Measurements from ENCODE around the gene SAG.
A peak's percentile ranks its signal among the peaks of the same experiment; 100 is the strongest.

Gene SAG

DNA sequence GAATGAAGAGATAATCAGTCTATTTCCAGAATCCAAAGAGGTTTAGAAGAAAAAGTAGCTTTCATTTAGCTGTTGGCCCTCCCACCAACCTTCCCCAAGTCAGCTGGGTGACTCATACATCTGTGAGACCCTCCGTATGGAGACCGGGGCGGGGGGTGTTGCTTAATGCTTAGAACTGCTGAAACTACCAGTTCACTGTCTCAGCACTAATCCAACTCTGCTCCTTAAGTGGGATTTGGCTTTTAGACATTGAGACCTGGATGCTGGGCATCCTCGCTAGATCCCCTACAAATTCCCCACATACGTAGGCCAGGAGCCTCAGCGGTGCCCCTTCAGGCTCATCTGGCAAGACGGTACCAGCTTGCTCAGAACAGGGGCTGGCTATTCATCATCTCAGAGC is at the start of gene SAG:
TSS of gene SAG (plus strand) at position 252 of the 400 bp plus-strand sequence. CDS start 1,374 bp downstream, outside the sequence.
- no peak for DNase-seq

GRCh38 chr2:233258211-233258610 is 49.4 kb upstream of the SAG start:
- no peak for DNase-seq

GRCh38 chr2:233259730-233260129 is 47.9 kb upstream of the SAG start:
- no peak for DNase-seq

DNA sequence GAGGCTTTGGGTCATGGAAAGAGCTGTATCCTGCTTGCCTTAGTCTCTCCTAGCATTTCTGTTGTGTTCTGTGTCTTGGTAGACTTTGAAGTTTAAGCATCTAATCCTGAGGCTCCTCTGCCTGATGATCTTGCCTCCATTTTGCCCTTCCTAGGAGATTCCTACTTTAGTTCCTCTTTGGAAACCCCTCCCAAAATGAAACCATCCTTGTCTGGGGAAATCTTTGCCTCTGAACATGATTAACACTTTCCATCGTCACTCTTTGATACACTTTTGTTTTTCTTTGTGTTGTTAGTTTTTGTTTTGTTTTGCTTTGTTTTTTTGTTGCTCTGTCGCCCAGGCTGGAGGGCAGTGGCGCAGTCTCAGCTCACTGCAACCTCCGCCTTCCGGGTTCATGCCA is 47.0 kb upstream of the SAG start:
- DNase-seq: no peak

GRCh38 chr2:233261819-233262555 is 45.6 kb upstream of the SAG start:
- no peak for DNase-seq

DNA sequence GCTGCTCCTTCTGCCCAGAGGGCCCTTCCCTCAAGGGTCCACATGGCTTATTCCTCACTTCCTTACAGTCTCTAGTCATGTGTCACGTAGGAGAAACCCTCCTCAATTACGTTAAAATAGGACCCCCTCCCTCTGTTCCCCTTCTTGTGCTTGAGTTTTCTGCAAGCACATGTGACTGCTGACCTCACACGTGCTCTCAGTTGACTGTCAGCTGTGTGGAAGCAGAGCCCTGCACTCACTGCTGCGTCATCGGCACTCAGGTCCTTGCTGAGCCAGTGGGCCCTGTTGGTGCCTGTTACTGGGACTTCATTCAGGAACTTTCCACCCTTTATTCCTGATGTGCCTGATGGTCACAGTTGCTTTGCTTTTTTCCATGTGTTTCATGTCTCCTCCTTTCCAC is 45.1 kb upstream of the SAG start:
- no peak for DNase-seq

- no peak for DNase-seq
Measured at GRCh38 chr2:233263045-233263570, 44.5 kb upstream of the SAG start.

- no peak for DNase-seq
Measured at GRCh38 chr2:233264667-233265066, 42.9 kb upstream of the SAG start.

DNA sequence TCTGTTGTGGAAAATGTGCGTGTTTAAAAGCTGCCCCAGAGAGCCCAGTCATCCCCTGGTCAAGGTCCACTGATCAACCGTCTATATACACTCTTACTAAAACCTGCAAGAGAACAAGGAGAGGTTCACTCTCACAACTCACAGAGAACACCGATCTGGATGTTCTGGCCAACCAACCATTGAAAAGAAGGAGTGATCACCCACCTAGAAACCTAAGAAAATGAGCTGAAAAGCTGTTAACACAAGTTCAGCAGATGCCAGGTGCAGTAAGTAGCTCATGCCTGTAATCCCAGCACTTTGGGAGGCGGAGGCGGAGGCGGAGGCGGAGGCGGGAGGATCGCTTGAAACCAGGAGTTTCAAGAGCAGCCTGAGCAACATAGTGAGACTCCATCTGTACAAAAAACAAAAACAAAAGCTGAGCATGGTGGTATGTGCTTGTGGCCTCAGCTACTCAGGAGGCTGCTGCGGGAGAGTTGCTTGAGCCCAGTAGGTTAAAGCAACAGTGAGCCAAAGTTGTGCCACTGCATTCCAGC is 41.7 kb upstream of the SAG start:
- no peak for DNase-seq

DNA sequence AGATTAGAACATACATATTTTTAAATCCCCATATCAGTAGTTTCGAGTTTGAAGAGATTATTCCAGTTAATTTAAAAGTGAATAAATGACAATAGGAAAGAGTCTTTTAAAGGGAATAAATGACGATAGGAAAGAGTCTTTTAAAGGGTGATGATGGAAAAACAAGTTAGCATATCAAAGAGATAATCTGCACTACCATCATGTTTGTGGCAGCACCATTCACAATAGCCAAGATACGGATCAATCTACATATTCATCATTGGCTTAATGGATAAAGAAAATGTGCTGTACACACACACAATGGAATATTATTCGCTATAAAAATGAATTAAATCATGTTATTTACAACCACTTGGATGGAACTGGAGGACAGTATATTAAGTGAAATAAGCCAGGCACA is 41.1 kb upstream of the SAG start:
- no peak for DNase-seq

- no peak for DNase-seq
Measured at GRCh38 chr2:233267516-233268245, 39.9 kb upstream of the SAG start.

GRCh38 chr2:233270366-233270765 is 37.2 kb upstream of the SAG start:
- no peak for DNase-seq

DNA sequence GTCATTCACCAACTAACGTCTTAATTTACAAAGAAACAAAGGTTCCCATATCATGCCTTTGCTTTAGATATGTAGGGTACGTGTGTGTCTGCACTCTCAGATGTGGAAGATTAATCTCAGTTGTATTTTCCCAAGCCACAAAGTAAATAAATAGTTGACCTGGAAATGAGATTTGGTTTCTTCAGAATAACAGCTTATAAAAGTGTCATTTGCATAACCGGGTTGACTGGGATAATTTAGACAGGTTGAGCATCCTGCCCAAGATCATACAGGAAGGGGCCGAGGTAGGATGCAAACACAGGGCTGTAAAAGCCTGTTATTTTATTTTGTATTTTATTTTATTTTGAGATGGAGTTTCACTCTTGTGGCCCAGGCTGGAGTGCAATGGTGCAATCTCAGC is 36.7 kb upstream of the SAG start:
- DNase-seq: peak; percentile 20

- no peak for DNase-seq
Measured at GRCh38 chr2:233271693-233272092, 35.9 kb upstream of the SAG start.

- DNase-seq: no peak
Measured at GRCh38 chr2:233273120-233273519, 34.5 kb upstream of the SAG start.

DNA sequence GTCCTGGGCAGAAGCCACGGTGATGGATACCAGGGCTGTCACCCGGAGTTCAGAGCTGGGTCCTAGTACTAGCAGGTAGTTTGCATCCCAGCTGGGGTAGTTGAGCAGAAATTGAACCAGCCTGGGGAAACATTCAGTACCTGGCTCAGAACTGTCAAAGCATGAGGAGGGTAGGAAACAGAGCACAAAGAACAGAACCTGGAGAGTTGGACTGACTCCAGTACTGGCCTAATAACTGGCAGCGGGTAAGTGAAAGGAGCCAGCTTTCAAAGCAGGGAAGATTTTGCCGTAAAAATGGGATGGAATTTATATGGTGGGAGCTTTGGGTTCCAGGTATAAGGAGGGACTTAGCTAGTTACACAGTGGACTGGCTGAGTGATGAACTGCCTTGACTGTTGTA is 32.4 kb upstream of the SAG start:
- no peak for DNase-seq

DNA sequence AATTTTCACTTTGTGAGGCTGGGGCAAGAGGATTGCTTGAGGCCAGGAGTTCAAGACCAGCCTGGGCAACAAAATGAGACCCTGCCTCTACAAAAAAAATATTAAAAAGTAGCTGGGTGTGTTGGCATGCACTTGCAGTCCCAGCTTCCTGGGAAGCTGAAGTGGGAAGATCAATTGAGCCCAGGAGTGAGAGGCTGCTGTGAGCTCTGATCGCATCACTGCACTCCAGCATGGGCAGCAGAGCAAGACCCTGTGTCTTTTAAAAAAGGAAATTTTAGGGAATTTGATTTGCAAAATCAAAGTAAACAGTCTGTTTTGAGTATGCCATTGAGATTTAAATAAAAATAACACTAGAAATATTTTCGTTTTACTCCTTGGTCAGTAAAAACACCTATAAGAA is 28.7 kb upstream of the SAG start:
- DNase-seq: no peak

DNA sequence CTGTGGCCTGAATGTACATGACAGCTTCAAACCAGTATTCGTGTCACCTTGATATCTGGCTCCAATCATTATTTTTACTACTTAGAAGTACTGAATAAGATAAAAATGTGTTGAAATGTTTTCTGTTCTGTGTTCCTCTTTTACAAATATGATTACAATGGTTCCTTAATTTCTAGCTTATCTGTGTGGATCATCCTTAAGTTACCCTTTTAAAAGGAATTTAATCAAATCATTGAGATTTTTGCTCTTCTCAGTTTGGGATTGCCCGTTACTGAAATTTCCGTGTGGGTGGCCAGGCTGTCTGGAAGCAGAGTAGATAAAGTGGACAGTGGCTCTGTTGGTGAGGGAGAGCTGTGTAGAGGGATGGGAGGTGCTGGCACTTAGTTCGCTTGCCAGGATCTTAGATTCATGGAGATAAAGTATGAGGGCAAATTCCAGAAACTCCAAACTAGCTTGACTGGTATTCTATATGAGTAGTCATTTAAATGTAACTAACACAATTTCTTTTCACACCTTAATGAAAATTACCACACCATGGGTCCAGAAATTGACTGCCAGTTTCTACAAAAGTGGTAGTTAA is 27.4 kb upstream of the SAG start:
- DNase-seq: no peak

DNA sequence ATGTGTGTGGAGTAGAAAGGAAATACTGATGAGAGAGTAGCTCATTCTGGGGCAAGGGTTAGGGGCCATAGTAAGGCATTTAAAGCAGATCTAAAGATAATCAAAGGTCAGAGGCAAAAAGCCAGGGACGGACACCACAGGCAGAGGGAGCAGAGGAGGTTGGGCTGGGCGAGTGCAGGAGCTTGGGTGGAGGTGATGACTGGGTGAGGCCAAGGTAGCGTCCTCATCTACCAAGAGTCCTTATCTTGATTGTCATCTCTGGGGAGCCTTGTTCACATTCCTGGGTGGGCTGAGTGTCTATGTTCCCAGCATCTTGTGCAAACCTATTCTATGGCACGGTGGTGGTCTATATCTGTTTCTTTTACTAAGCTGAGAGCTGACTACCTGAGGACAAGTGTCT is 26.1 kb upstream of the SAG start:
- DNase-seq: no peak

DNA sequence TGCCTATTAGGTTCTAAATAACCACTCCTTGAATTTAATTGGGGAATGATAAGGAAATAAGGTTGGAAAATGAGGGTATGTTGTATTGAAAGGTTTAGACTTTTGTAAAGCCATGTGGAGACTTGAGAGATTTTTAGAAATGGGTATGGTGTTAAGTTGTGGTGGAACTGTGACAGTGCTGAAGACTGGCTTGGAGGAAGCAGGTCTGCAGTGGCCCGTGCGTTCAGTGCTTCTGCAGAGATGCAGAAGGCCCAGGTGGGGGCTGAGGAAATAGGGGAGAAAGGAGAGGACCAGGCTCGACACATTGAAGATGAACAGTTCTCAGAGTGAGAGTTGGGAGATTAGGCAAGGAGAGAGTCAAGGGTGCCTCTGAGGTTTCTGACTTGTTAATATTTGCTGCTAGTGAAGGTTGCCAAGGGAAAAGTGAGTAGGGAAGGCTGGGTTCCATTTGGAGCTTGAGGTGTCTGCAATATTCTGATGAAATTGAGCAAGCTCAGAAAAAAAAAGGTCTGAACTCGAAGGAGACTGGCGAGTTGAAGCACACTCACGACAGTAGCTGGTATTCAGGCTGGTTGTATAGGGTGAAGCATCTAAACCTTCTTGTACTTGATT is 25.5 kb upstream of the SAG start:
- DNase-seq: no peak

GRCh38 chr2:233285921-233286320 is 21.7 kb upstream of the SAG start:
- no peak for DNase-seq

DNA sequence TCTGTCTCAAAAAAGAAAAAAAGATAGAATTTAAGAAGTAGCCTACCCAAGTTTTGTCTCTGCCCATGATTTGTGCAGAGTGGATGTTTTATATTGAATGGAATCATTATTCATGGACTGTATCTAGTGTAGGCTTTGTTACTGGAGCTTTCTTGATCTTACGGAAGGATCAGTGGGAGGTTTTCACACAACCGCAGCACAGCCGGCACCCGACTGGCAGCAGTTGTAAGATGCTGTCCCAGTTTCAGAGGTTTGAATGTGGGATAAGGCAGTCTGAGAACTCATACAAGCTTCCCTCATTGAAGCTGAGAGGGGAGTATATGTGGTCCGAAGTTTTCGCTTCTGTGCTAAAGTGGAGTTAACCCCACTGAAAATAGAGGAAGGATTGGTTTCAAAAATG is 19.7 kb upstream of the SAG start:
- DNase-seq: no peak

- DNase-seq: peak; percentile 43
Measured at GRCh38 chr2:233288663-233289062, 19.0 kb upstream of the SAG start.

All from NCI-H526 treated with DMSO at 0.1 percent for 48 hours (cell line).